HG02943 (cell line): ENCODE measurements around the gene TENM4.
"Not testable (repeated sequence)": the region's sequence is repeated elsewhere in the genome, so short reads cannot be mapped to it uniquely, and the experiment has no call there.

Experiments used
- ATAC-seq: cut with Tn5 transposase; IDR thresholded peaks from one replicate; pipeline ENCODE4 v1.9.1; 2021; ENCODE audit warnings: mild to moderate bottlenecking, low read depth, moderate library complexity; ENCODE audit not compliant: unreplicated experiment

TENM4 gene

DNA sequence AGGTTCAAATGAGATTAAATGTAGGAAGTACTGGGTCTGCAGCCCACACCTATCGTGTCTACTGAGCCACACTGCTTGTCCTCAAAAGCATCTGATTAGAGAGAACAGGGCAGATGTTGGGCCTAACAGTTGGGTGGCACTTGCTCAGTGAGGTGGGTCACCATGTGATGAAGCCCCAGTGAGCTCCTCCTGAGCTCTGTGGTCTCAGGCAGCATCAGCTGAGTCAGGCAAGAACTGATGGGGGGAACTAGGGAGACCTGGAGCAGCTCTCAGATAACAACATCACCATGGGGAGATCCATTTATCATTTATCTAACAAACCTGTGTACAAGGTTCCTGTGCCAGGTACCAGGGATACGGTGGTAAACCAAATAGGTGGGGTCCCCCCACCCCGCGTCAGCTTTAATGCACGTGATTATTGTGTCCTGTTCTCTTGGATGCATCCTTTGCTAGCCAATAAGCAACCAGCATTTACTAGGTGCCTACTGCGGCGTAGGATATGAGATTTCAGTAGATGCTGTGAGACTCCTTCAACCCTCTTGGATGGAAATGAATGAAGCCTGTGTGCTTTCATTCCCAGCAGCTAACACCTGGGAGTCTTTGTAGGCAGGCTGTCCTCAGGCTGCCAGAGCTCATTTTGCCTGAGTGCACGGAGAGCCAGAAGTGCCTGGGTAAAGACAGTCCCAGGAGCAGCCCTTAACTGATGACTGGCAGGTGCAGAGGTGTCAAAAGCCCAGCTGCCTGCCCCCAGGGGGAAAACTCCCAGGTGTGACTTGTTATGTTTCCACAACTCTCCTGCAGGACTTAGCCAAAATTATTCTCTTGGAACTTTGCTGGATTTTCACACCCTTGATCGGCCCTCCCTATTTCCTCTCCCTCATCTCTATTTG is 792.6 kb downstream of the TENM4 start:
- no peak for ATAC-seq

GRCh38 chr11:78647266-78647915 is 793.4 kb downstream of the TENM4 start:
- ATAC-seq: no peak

- ATAC-seq: no peak
Observed at GRCh38 chr11:78646564-78647185, 794.2 kb downstream of the TENM4 start.

DNA sequence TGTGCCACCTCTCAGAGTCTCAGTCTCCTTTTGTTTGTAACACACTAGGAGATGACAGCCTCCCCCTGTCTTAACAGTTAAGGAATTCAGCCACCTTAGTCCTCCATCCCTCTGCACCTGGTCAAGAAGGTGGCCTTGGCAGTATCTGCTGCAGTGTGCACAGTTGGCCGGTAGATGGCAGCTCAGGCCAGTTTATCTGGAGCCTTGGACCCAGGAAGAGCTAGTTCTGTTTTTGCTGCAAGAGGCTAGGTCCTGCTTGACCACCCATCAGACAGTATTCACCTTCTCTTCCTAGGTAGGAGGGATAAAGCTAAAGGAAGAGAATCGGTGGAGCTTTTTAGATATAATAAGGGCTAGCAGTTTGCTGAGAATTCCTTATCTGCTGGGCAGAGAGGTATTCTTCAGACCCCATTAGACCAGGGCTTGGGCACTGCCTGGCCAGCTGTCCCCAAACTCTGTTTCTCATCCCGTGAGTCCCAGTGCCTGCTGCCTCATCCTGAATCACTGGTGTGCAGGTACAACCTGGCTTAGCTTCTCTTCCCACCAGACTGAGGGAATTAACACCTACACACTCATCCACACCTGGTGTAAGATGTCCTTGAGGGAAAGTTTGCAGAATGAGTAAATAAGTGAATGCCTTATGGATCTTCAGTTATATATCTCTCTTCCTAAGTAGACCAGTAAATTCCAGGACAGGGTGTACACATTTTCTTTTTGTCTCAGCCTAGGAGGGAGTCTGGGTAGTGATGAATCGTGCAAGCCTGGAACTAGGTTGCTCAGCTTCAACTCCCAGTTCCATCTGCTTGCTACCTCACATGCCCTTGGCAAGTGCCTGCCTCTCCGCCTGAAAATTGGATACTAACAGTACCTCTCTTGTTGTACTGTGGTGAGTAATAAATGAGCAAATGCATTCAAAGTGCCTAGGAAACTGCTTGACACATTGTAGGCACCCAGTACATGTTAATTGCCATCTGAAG is 795.3 kb downstream of the TENM4 start:
- peak; percentile 72 for ATAC-seq

GRCh38 chr11:78643676-78644056 is 797.2 kb downstream of the TENM4 start:
- no peak for ATAC-seq

DNA sequence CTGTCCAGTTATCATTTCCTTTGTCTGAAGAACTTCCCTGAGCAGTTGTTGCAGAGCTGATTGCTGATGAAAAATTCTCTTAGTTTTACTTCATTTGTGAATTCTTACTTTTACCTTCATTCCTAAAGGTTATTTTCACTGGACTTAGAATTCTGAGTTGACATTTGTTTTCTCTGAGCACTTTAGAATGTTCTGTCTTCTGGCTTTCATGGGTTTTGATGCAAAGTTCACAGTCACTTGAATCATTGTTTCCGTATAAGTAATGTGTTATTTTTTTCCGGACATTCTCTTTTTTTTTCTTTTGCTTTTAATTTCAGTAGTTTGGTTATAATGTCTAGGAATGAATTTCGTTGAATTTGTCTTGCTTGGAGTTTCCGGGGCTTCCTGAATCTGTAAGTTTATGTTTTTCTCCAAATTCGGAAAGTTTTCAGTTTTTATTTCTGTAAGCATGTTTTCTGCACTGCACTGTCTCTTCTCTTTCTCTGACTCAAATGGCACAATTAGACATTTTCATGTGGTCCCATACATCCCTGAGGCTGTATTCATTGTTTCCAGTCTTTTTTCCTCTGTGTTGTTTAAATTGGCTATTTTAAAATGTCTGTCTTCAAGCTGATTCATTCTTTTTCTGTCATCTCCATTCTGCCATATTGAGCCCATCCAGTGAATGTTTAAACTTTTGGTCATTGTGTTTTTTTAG is 797.7 kb downstream of the TENM4 start:
- ATAC-seq: no peak

DNA sequence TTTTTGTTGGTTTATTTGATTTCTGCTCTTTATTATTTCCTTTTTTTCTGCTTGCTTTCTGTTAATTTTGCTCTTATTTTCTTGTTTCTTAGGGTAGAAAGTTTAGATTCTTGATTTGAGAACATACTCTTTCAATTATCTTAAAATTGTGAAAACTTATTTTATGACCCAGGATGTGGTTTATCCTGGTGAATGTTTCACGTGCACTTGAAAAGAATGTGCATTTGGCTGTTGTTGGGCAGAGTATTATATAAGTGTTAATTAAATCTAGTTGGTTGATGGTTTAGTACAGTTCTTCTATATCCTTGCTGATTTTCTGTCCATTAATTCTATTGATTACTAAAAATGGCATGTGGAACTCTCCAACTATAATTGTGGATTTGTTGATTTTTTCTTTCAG is 799.3 kb downstream of the TENM4 start:
- no peak for ATAC-seq

- no peak for ATAC-seq
Observed at GRCh38 chr11:78638704-78639380, 802.0 kb downstream of the TENM4 start.

DNA sequence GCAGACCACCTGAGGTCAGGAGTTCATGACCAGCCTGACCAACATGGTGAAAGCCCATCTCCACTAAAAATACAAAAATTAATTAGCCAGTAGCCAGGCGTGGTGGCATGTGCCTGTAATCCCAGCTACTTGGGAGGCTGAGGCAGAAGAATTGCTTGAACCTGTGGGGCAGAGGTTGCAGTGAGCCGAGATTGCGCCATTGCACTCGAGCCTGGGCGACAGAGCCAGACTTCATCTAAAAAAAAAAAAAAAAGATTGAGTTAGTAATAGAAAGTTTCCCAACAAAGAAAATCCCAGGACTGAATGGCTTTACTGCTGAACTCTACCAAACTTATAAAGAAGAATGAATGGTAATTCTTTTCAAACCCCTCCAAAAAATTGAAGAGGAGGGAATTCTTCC is 803.3 kb downstream of the TENM4 start:
- ATAC-seq: not testable (repeated sequence)

DNA sequence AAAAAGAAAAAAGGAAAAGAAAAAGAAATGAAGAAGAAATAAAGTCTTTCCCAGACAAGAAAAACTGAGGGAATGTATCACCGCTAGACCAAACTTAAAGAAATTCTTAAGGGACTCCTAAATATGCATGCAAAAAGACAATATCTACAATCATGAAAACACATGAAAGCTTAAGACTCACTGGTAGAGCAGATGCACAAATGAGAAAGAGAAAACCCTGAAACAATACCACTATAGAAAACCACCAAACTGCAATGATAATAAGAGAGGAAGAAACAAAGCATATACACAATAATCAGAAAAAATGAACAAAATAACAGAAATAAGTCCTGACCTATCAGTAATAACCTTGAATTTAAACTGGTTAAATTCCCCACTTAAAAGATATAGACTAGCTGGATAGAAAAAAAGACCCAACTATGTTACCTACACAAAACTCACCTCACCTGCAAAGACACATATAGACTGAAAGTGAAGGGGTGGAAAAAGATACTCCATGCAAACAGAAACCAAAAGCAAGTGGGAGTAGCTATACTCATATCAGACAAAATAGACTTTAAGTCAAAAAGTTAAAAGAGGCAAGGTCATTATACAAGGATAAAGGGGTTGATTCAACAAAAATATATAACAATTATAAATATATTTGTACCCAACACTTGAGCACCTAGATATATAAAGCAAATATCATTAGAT is 804.9 kb downstream of the TENM4 start:
- ATAC-seq: no peak

DNA sequence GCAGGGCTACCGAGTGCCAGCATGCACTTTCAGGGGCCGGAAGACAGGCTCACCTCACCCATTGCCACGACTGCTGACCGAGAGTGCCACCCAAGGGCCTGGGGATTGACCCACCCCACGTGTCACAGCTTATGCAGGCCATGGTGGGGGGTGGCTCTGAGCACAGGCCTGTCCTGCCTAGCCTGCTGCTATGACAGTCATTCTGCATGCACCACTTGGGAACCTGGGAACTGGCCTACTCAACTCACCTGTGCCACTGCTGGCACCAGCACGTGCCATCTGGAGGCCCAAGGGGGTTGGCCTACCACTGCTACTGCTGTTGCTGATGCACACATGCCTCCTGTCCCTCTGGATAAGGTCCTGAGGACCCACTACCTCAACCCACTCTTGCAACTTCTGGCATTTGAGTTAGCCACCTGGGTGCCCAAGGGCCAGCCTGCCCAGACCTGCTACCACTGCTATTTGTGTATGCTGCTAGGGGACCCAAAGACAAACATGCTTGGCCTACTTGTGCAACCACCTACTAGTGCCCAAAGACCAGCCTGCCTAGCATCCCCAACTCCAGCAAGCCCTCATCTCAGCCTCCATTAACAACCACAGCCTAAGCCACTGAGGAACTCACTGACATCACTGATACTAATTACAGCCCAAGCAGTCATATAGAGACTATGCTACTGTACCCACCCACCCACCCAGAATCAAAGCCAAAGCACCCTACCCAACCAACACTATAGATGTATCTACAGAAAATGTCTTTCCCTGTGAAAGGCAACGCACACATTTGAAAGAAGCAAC is 807.1 kb downstream of the TENM4 start:
- no peak for ATAC-seq

DNA sequence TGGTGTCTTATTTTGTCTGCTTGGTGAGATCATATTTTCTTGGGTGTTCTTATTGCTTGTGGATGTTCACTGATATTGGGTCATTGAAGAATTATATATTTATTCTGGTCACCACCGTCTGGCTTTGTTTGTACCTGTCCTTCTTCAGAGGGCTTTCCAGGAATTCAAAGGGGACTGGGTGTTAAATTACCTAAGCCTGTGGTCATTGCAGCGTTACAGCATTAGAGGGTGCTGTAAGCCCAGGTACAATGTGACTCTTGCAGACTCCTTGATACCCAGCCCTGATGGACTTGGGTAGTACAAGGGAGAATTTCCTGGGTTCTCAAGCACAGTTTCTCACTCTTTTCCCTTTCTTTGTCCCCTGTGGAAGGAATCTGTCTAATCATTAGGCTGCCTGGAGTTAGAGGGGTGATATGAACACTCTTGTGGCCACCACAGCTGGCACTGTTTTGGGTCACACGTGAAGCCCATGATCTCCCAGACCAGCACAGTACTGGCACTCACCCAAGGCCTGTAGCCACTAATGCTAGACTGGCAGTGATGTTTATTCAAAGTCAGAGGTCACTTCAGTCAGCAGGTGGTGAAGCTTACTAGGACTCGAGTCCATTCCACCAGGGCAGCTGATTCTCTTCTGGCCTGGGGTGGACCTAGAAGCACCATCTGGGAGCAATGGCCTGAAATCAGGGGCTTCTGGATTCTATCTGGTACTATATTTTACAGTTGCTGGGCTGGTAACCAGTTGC is 810.1 kb downstream of the TENM4 start:
- ATAC-seq: no peak

- no peak for ATAC-seq
Observed at GRCh38 chr11:78630155-78630554, 810.7 kb downstream of the TENM4 start.

DNA sequence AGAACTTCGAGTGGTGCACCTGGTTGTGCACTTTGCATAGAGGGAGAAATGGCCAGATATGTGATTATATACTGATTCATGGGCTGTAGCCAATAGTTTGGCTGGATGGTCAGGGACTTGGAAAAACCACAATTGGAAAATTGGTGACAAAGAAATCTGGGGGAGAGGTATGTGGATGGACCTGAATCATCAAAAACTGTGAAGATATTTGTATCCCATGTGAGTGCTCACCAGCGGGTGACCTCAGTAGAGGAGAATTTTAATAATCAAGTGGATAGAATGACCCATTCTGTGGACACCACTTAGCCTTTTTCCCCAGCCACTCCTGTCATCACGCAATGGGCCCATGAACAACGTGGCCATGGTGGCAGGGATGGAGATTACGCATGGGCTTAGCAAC is 818.2 kb downstream of the TENM4 start:
- ATAC-seq: no peak

- no peak for ATAC-seq
Observed at GRCh38 chr11:78620159-78620558, 820.7 kb downstream of the TENM4 start.

GRCh38 chr11:78615724-78616123 is 825.1 kb downstream of the TENM4 start:
- ATAC-seq: no peak

GRCh38 chr11:78613378-78613813 is 827.4 kb downstream of the TENM4 start:
- ATAC-seq: no peak
